NCI-H1436 (cell line): ENCODE results near the gene GOLT1A.
"Not testable (repeated sequence)": the region's sequence is repeated elsewhere in the genome, so short reads cannot be mapped to it uniquely, and the experiment has no call there.

Experiments
- DNase-seq: peaks from one replicate; lab custom pipeline; 2025; lab: John Stamatoyannopoulos, UW

Gene GOLT1A

GRCh38 chr1:204248954-204249353 is 35.2 kb upstream of the GOLT1A start:
- DNase-seq = no peak

GRCh38 chr1:204246876-204247275 is 33.1 kb upstream of the GOLT1A start:
- DNase-seq = no peak

- no peak for DNase-seq
Observed at GRCh38 chr1:204242920-204243319, 29.1 kb upstream of the GOLT1A start.

- no peak for DNase-seq
Observed at GRCh38 chr1:204241914-204242313, 28.1 kb upstream of the GOLT1A start.

GRCh38 chr1:204241050-204241449 is 27.3 kb upstream of the GOLT1A start:
- no peak for DNase-seq

GRCh38 chr1:204240233-204240632 is 26.4 kb upstream of the GOLT1A start:
- no peak for DNase-seq

- not testable (repeated sequence) for DNase-seq
Observed at GRCh38 chr1:204239401-204239800, 25.6 kb upstream of the GOLT1A start.

- not testable (repeated sequence) for DNase-seq
Observed at GRCh38 chr1:204238520-204238919, 24.7 kb upstream of the GOLT1A start.

GRCh38 chr1:204237515-204237914 is 23.7 kb upstream of the GOLT1A start:
- not testable (repeated sequence) for DNase-seq

GRCh38 chr1:204232526-204232925 is 18.7 kb upstream of the GOLT1A start:
- DNase-seq = no peak

GRCh38 chr1:204230211-204230610 is 16.4 kb upstream of the GOLT1A start:
- no peak for DNase-seq

- DNase-seq = no peak
Observed at GRCh38 chr1:204228896-204229295, 15.1 kb upstream of the GOLT1A start.

GRCh38 chr1:204227996-204228785 is 14.4 kb upstream of the GOLT1A start:
- DNase-seq = no peak

GRCh38 chr1:204227351-204227750 is 13.6 kb upstream of the GOLT1A start:
- no peak for DNase-seq

GRCh38 chr1:204225841-204226735 is 12.3 kb upstream of the GOLT1A start:
- DNase-seq = no peak

GRCh38 chr1:204224655-204225054 is 10.9 kb upstream of the GOLT1A start:
- no peak for DNase-seq

- no peak for DNase-seq
Observed at GRCh38 chr1:204223129-204223860, 9.5 kb upstream of the GOLT1A start.

GRCh38 chr1:204222764-204223055 is 8.9 kb upstream of the GOLT1A start:
- DNase-seq = no peak

- no peak for DNase-seq
Observed at GRCh38 chr1:204222006-204222763, 8.4 kb upstream of the GOLT1A start.

- DNase-seq = no peak
Observed at GRCh38 chr1:204221271-204221670, 7.5 kb upstream of the GOLT1A start.

GRCh38 chr1:204219971-204220616 is 6.3 kb upstream of the GOLT1A start:
- no peak for DNase-seq
